PFSK-1 (cell line): ENCODE measurements around the gene RNF157.

Experiments used
- FOXP2 ChIP-seq: optimal IDR thresholded peaks from 2 replicates; pipeline ENCODE3; 2011; ENCODE audit warnings: borderline replicate concordance, control low read depth, inconsistent platforms; ENCODE audit not compliant: insufficient read depth; ENCODE audit errors: extremely low read length, extremely low read depth
- POLR2AphosphoS5 ChIP-seq: IDR thresholded peaks from 2 replicates; pipeline ENCODE4 v1.6.1; 2012; ENCODE audit warnings: low read depth, mild to moderate bottlenecking, control low read depth, low read length, moderate library complexity
- REST ChIP-seq, 2 experiments: IDR thresholded peaks; 2 replicates each; pipeline versions ENCODE4 v1.6.1 to v1.8.0; 2011 to 2012; ENCODE audit warnings: low read depth in 2 of 2, low read length in 2 of 2, control low read depth in 1 of 2, inconsistent platforms in 1 of 2, mild to moderate bottlenecking in 1 of 2, moderate library complexity in 1 of 2; ENCODE audit not compliant: insufficient read depth in 1 of 2
- SIN3A ChIP-seq: IDR thresholded peaks from 2 replicates; pipeline ENCODE4 v1.6.1; 2012; ENCODE audit warnings: mild to moderate bottlenecking, low read length, moderate library complexity, borderline replicate concordance; ENCODE audit not compliant: insufficient read depth
- TAF1 ChIP-seq: IDR thresholded peaks from 2 replicates; pipeline ENCODE4 v1.6.1; 2012; ENCODE audit warnings: low read length, control low read depth, borderline replicate concordance; ENCODE audit not compliant: insufficient read depth

RNF157 gene

DNA sequence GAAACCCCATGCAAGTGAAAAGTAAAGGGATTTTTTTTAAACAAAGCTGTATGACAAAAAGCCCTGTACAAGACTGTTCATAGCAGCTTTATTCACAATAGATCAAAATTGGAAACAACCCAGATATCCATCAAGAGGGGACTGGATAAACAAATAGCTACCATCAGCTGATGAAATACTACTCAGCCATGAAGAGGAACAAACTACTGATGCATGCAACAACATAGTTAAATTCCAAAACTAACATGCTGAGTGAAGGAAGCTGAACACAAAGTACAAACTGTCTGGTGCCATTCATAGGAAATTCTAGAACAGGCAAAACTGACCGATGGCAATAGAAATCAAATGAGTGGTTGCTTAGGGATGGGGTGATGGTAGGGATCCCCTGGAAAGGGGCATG, 114.4 kb downstream of the RNF157 start:
- no peak for TF ChIP-seq POLR2AphosphoS5
- TF ChIP-seq FOXP2 = no peak
- TF ChIP-seq SIN3A = no peak
- TF ChIP-seq TAF1 = no peak
- TF ChIP-seq REST (IDR thresholded peaks at IDR 0.05; ENCODE audit: insufficient read depth in 1 of 2, low read depth in 2 of 2, low read length in 2 of 2) = no peak

DNA sequence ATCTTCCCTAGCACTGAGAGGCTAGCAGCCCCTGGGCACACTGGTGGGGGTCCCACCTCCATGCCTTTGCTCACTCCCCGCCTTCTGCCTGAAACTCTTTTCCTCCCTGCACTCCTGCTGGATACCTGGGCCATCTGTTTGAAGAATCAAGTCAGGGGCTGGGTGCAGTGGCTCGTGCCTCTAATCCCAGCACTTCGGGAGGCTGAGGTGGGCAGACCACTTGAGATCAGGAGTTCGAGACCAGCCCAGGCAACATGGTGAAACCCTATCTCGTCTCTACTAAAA, 115.0 kb downstream of the RNF157 start:
- TF ChIP-seq REST (IDR thresholded peaks at IDR 0.05; ENCODE audit: insufficient read depth in 1 of 2, low read depth in 2 of 2, low read length in 2 of 2) (no peak), SIN3A (no peak), TAF1 (no peak), FOXP2 (no peak), POLR2AphosphoS5 (no peak)

GRCh38 chr17:76124582-76125390, 115.5 kb downstream of the RNF157 start:
- TF ChIP-seq FOXP2 (no peak), REST (IDR thresholded peaks at IDR 0.05; ENCODE audit: insufficient read depth in 1 of 2, low read depth in 2 of 2, low read length in 2 of 2) (no peak), POLR2AphosphoS5 (no peak), TAF1 (no peak), SIN3A (no peak)

- TF ChIP-seq POLR2AphosphoS5 (no peak), TAF1 (no peak), FOXP2 (no peak), SIN3A (no peak), REST (IDR thresholded peaks at IDR 0.05; ENCODE audit: insufficient read depth in 1 of 2, low read depth in 2 of 2, low read length in 2 of 2) (no peak)
These were observed 116.3 kb downstream of the RNF157 start for GRCh38 chr17:76123749-76124581.
